T follicular helper cell (primary cell): ENCODE measurements around the gene ACTR3C.

Experiments
- DNase-seq: peaks from one replicate; pipeline ENCODE4 v3.0.0-alpha.2; 2020; ENCODE audit warnings: low read depth
- total RNA-seq, 2 experiments: gene quantifications; one replicate each; lab custom pipeline; 2026; lab: John Stamatoyannopoulos, UW

The ACTR3C gene
- 5.1 to 6.4 reads per million in 2 experiments for total RNA-seq

DNA sequence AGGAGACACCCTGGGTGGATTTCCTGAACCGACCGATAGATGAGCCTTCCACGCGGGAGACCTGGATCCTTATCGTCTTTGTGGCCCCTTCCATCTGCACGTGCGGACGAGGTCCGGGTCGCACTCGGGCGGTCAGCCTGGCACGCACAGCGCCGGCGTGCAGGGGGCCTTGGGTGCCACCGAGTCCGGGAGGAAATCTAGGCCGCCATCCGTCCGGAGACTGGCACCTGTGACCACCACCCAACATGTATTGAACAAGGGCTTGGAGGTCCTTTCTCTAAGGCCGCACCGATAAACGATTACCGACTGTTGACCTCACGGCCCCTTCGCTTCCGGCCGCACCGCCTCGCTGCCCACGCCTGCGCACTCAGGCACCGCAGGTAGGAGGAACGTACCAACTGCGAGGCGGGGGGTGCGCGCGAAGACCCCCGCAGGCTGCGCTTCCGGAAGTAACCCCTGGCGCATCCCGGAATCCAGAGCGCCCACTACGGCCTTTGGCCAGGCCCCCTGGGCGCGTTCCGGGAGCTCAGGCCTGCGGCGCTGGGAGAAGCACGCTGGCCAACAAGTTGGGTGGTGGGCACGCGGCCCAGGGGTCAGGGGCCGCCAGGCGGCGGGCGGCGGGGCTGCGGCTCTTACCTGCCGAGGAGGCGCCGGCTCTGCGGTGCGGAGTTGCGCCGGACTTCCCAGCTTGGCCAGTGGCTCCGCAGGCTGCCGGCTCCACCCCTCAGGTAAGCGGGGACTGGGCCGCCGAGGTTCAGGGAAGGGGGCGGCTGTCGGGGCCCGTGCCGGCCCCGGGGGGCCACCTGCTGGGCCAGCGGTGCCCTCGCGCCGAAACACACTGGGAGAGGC lies at the start of gene ACTR3C, which contains the start of gene LRRC61:
TSS of gene ACTR3C (minus strand) at position 713 of the 849 bp plus-strand sequence. CDS start 28,249 bp downstream, outside the sequence.
TSS of gene LRRC61 (plus strand) at position 523 of the 849 bp plus-strand sequence. CDS start 13,507 bp downstream, outside the sequence.
- peak; percentile 15 for DNase-seq

DNA sequence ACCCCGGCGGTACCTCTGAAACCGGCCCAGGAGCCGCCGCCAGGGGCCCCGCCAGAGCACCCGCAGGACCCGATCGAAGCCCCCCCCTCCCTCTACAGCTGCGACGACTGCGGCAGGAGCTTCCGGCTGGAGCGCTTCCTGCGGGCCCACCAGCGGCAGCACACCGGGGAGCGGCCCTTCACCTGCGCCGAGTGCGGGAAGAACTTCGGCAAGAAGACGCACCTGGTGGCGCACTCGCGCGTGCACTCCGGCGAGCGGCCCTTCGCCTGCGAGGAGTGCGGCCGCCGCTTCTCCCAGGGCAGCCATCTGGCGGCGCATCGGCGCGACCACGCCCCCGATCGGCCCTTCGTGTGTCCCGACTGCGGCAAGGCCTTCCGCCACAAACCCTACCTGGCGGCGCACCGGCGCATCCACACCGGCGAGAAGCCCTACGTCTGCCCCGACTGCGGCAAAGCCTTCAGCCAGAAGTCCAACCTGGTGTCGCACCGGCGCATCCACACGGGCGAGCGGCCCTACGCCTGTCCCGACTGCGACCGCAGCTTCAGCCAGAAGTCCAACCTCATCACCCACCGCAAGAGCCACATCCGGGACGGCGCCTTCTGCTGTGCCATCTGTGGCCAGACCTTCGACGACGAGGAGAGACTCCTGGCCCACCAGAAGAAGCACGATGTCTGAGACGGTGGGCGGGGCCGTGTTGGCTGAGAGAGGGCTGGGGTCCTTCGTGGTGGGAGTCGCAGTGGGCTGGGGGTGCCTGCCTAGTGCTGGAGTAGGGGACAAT lies 49.1 kb upstream of the ACTR3C start:
- no peak for DNase-seq

DNA sequence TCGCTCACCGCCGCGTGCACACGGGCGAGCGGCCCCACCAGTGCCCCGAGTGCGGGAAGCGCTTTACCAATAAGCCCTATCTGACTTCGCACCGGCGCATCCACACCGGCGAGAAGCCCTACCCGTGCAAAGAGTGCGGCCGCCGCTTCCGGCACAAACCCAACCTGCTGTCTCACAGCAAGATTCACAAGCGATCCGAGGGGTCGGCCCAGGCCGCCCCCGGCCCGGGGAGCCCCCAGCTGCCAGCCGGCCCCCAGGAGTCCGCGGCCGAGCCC lies 48.6 kb upstream of the ACTR3C start:
- DNase-seq: no peak

DNA sequence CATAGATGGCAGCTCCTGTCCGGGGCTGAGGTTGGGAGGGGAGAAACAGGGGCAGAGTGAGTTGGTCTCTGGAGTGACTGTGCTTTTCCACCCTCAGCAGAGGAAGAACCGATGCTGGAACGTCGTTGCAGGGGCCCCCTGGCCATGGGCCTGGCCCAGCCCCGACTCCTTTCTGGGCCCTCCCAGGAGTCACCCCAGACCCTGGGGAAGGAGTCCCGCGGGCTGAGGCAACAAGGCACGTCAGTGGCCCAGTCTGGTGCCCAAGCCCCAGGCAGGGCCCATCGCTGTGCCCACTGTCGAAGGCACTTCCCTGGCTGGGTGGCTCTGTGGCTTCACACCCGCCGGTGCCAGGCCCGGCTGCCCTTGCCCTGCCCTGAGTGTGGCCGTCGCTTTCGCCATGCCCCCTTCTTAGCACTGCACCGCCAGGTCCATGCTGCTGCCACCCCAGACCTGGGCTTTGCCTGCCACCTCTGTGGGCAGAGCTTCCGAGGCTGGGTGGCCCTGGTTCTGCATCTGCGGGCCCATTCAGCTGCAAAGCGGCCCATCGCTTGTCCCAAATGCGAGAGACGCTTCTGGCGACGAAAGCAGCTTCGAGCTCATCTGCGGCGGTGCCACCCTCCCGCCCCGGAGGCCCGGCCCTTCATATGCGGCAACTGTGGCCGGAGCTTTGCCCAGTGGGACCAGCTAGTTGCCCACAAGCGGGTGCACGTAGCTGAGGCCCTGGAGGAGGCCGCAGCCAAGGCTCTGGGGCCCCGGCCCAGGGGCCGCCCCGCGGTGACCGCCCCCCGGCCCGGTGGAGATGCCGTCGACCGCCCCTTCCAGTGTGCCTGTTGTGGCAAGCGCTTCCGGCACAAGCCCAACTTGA lies 48.0 kb upstream of the ACTR3C start:
- DNase-seq: no peak

DNA sequence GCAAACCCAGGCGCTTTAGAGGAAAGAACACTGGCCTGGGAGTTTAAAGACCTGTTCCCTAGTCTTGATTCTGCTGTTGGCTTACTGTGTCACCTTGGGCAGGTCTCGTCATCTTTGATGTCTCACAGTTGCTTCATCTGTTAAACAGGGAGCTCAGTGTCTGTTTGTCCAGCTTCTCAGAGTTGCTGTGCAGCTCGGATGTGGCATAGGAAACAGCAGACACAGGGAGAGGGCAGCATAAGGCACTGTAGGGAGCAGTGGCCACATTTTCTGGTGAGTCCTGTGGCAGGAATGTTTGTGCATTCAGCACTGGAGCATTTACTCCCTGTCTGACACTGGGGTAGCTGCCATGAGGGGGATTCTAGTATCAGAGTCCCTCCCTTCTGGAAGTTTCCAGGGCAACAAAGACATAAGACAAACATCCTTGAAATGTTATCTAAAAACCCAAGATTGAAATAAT lies 47.3 kb upstream of the ACTR3C start:
- DNase-seq: no peak

DNA sequence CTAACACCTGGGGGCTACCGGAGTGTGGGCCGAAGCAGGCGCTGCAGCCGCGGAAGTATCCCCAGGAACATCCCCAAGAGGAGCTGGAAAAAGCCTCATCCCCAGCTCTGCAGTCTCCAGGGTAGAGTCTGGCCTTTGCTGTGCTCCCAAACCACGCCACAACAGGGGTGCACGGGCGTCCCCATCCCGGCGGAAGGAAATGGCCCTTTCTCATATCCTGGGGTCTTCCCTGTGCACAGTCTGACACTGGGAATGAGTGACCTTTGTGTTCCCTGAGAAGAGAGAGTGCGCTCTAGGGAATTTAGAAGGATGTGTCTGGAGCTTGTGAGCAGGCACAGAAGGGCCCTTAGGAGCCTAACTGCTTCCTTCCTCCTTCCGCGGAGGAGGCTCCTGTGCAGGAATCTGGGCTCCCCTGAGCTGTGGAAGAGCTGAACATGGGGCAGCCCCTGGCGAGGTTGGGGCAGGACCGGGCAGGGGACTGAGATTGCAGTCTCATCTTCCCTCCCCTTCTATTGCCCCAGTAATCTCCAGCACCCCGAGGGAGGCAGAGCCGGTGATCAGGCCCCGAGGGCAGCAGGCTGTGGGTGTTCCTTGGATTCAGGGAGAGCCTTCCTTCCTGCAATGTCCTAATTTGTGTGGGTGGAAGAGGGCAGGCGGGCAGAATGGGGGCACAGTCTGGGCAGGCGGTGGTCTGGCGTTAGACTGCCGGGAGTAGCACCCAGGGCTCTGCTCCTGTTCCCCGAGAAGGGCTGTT lies 46.6 kb upstream of the ACTR3C start:
- no peak for DNase-seq

DNA sequence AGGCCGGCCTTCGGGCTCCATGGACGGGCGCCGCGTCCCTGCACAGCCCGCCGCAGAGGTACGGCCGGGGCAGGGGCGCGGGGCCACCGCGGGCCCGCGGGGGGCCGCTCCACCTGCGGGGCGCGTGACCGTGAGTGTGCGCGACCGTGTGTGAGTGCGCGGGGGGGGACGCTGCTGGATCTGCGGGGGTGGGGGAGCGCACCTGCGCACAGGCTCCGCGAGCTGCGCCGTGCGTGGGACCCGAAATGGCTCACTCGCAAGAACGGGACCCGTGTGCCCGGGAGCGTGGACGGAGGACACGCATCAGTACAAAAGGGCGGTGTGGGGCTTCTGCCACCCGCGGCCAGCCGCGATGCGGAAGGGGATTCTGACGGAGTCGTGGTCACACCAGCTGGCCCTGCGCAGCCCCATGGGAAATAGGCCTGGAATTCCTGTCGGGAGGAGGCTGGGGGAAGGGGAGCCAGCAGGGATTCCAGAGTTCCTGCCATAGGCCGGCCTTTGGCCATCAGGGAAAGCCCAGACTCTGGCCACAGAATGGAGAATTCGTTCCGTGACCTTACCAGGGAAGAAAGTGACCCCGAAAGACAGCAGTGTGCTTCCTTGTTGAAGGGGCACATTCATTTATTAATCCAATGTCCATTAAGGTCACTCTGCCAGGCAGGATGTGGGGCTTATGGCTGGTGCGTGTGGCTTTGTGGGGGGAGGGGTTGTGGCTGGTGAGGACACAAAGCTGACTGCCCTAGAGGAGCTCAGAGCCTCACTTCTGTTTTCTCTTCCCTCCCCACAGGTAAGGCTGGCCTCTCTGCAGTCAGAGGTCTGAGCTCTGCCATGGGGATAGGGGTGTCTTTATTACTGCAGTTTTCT lies 45.8 kb upstream of the ACTR3C start:
- peak; percentile 46 for DNase-seq

DNA sequence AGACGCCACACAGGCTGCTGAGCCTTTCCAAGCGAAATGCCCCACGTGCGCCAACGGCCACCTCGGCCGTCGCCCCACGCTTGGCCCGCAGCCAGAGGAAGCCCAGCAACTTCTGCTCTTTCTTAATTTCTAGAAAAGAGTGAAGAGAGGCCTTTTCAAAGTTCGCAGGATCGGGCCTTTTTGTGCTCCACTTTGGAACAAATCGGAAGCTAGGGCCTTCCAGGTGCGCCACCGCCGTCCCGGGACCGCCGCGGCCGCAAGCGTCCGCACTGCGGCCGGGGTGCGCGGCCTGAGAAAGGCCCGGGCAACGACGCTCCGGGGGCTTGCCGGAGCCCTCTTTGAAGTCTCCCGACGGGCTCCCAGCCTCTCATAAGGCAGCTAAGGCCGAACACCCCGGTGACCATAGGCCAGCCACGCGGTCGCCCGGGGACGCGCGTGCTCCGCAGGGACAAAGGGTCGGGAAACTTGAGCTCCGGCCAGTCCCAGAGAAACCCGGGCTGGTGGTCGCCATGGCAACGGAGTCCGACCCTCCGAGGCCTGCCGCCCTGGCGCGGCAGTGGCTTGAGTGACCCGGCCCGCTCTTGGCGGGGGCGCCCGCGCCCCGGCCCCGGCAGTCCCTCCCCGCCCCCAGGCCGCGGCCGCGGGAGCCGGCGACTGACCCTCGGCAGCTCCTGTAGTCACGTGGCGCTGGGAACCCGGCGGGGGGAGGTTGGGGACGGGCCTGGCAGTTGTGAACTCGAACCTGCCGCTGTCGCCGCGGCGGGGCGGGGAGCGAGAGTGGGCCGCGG lies 44.9 kb upstream of the ACTR3C start, which contains the start of gene REPIN1:
TSS of gene REPIN1 (plus strand) at position 727 of the 788 bp plus-strand sequence. CDS start 890 bp downstream, outside the sequence.
- DNase-seq: peak; percentile 69

DNA sequence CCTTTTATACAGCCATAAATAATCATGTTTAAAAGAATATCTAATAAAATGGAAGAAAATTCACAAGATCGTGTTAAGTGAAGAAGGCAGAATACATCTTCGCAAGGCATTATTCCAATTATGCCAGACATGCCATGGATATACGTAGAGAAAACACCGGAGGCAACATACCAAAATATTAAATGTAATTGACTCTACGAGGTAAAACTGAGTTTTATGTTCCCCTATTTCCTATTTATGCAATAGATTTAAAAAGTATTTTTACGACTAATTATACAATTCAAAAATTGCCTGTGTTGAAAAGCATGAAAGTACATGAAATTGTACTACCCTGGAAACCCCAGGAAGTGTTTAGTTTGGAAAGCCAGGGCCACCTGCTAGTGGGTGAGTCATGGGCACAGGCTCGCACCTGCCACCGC lies 44.3 kb upstream of the ACTR3C start:
- no peak for DNase-seq

DNA sequence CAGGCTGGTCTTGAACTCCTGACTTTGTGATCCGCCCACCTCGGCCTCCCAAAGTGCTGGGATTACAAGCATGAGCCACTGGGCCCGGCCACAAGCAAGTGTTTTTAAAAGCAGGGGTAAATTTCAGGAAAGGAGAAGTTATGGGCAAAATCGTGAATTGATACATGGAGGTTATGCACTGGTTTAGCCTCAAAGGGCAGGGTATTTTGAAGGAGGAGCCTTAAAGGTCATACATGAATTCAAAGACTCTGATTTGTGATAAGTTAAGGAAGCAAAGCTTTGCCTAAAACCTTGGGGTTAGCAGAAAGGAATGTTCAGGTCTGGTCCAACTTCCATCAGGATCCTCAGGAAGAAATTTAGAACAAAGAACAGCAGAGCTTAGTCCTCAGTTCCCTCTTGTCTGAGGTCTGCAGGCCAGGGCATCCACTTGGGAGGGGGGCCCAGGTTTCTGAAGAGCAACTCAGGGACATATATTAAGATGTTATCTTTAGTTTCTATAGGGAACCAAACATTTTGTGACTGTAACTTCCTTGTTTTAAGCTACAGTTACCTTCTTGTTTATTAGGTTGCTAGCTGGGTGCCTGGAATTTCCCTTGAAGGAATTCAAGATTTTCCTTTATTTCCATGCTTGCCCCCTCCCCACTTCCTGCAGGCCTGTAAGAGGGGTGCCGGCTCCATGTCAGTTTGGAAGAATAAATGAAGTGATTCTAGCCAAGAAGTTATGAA lies 42.5 kb upstream of the ACTR3C start:
- DNase-seq: no peak

DNA sequence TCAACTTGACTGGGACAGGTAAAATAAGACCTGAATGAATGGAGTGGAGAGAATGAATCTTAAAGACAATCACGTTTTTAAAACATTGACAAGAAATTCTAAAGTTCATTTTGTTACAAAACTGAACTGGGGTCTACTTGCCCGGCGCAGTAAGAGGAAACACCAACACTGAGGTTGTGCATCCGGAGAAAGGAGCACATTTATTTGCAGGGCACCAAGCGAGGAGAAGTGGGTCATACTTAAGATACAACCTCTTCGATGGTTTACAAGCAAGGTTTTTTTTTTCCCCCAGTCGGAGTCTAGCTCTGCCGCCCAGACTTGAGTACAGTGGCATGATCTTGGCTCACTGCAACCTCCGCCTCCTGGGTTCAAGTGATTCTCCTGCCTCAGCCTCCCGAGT lies 41.8 kb upstream of the ACTR3C start:
- DNase-seq: no peak

DNA sequence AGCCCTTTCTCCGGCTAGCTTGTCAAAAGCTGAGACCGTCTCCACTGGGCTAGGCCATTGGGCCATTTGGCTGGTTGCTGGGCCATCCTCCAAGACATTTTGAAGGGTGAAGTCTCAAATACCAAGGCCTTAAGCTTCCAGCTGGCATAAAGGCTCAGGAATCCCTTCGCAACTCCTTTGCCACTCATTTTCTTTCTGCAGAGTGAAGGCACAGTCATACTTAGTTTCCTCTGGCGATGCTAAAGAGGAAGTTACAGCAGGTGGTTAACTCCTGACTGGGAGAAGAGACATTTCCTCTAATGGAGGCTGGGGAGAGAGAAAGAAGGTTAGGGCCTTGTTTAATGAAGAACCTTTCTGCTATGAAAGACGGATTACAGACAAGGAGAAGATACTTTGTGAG lies 40.5 kb upstream of the ACTR3C start:
- no peak for DNase-seq

DNA sequence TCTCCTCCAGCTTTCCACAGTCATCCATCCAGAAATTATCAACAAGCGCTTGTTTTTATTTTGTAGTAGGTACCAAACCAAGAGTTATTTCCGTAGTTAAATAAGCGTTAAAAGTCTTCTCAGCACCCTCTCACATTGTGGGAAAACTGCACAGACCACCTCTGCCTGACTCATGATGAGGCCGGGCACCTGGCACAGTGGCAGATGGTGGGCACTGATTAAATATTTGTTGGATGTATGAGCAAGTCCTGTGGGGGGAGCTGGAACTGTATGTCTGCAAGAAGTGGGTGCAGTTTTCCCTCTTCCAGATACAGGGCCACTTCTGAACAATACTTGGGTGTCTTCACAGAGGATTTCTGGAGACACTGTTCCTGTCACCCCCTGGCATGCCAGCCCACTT lies 40.0 kb upstream of the ACTR3C start:
- no peak for DNase-seq

DNA sequence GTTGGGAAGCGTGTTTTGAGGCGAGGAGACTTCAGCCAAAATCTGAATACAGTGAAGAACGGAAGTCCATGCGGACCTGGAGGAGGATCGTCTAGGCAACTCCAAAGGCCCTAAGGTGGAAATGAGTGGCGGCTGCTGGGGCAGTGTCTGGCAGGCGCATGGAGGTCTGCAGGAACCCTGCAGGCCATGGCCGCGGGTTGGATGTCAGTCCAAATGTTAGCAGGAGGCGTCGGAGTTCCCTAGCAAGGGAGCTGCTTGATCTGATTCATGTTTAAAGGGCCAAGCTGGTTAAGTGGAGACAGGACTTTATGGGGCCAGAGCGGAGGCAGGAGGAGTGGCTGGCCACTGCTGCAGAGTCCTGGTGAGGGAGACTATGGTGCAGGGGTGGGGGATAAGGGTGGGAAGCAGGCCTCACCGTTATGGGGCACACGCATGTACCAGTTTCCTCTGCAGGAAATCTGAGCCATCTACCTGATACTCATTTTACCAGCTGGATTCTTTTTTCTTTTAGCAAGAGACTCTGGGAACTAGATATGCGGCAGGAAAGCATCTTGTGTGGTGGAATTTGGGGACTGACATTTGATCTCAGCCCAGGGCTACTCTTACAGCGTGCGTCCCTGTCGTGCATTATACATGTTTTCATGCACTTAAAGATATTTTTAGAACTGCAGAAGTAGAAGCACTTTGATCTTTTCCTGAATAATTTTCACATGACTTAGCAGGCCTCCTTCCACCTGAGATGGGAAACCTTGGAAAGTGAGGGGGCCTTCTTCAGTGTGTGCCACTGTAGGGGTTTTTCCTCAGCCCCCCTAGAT lies 38.7 kb upstream of the ACTR3C start:
- DNase-seq: no peak

DNA sequence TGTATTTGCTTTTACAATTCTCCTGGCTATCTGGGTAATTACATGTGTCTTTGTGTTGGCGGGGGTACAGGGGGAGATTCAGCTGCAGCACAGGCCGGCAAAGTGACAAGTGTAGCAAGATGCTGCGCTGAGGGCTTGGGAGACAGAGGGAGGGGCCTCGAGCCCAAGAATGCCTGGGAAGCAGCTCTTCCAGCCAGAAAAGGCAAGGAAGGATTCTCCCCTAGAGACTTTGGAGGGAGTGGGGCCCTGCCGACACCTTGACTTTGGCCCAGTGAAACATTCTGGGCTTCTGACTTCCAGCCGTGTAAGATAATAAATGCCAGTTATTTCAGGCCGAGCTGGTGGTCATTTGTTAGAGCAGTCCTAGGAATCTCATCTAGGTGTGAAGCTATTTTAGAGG lies 38.1 kb upstream of the ACTR3C start:
- no peak for DNase-seq

DNA sequence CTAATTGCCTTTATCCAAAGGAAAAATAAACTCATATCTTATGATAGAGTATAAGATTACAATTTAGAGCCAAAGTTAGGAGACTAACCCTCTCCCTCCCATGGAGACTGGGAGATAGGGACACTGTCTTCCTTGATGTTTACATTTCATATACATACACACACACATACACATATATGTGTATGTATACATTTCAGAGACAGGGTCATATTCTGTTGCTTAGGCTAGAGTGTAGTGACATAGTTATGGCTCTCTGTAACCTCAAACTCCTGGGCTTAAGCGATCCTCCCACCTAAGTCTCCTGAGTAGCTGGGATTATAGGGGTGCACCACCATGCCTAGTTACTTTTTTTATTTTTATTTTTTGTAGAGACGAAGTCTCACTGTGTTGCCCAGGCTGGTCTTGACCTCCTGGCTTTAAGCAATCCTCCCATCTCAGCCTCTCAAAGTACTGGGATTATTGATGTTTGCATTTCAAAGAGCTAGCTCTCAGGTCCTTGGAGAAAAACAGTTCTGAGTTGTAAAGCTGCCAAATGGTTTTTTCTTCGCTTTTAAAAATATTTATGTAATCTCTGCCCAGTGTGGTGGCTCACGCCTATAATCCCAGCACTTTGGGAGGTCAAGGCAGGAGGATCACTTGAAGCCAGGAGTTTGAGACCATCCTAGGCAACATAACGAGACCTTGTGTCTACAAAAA lies 37.2 kb upstream of the ACTR3C start:
- no peak for DNase-seq
